HFFc6 (cell line): ENCODE data around the gene RAB11B. TPM values are rescaled to one million over a fixed set of nuclear protein-coding genes. Genes with fewer than 3 reads are reported as not detected.
A peak's percentile ranks its signal among the peaks of the same experiment; 100 is the strongest.

Experiments used
- DNase-seq: peaks from one replicate; pipeline ENCODE4 v3.0.0-alpha.2; 2018
- H3K27ac Mint-ChIP-seq: 2 replicates; pipeline ENCODE4 v1.8.0; 2020; ENCODE audit warnings: mild to moderate bottlenecking, mixed read lengths
- H3K27me3 Mint-ChIP-seq: 2 replicates; pipeline ENCODE4 v1.8.0; 2021; ENCODE audit warnings: mild to moderate bottlenecking, moderate library complexity, mixed read lengths; ENCODE audit not compliant: insufficient read depth
- H3K36me3 Mint-ChIP-seq: 2 replicates; pipeline ENCODE4 v1.8.0; 2021; ENCODE audit warnings: low read depth, mixed read lengths
- H3K4me1 Mint-ChIP-seq: 2 replicates; pipeline ENCODE4 v1.8.0; 2020; ENCODE audit warnings: low read depth, mixed read lengths
- H3K4me3 Mint-ChIP-seq: 2 replicates; pipeline ENCODE4 v1.8.0; 2020; ENCODE audit warnings: mild to moderate bottlenecking, moderate library complexity, mixed read lengths
- H3K9me3 Mint-ChIP-seq: 2 replicates; pipeline ENCODE4 v1.8.0; 2020; ENCODE audit warnings: mild to moderate bottlenecking, mixed read lengths
- total RNA-seq, 6 experiments: library from RNA; stranded (reverse); fragmentation: NEBNext Ultra II Directional; extraction: Animal tissue kit (Norgen Biotek cat#: 25700); gene quantifications; 2 replicates in 1 of 6; 3 replicates in 5 of 6; pipeline ENCODE4 v1.2.3, GENCODE V29; 2021
- TF ChIP-seq, protein P1 (sequence below): fragments of 200-600 bp; sonication (generic); IDR thresholded peaks from 2 replicates; pipeline ENCODE4 v1.5.0; 2021; ENCODE audit warnings: antibody characterized with exemption, mild to moderate bottlenecking

Gene RAB11B
- total RNA-seq, 6 experiments from 2014 or later = 82.5 to 107 (median 92.4) TPM

DNA sequence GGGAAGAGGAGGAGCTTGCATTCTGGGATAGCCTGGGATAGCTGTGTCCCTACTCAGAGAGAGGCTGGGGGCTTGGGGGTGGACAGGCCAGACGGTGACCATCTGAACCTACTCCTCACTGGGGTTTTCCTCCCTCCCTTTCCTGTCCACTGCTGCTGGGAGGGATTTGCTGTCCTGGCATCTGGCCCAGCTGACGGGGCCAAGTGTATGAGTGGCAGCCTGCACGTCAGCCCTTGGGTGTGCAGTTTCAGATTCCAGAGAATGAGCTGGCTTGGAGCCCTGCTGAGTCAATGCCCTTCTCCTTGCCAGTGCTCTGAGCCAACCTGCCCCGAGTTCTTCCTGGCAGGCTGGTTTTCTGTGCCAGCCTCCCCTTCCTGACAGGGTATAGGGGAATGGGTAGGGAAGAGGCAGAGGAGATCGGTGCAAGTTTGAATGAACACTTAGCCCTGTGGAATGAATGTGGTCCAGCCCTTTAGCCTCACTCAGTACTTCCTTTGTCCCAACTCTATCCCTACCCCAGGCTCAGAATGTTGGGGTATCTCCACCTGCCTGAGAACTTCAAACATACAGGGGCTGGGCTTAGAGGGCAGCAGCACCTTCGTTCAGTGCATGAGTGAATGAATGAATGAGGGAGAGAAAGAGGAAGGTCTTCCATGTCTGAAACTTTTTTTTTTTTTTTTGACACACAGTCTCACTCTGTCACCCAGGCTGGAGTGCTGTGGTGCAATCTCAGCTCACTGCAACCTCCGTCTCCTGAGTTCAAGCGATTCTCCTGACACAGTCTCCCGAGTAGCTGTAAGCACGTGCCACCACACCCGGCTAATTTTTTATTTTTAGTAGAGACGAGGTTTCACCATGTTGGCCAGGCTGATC, 28.0 kb upstream of the RAB11B start:
- Mint-ChIP-seq H3K27ac (peak overlapping the region; percentile 77), H3K9me3 (no peaks in the 10 kb centered on the region), H3K36me3 (no peaks in the 10 kb centered on the region), H3K4me1 (peaks cover 32% of the 10 kb centered on the region), H3K27me3 (peaks cover 2% of the 10 kb centered on the region), H3K4me3 (peak overlapping the region; percentile 69)
- peak; percentile 98 for DNase-seq
- TF ChIP-seq, protein P1, sequence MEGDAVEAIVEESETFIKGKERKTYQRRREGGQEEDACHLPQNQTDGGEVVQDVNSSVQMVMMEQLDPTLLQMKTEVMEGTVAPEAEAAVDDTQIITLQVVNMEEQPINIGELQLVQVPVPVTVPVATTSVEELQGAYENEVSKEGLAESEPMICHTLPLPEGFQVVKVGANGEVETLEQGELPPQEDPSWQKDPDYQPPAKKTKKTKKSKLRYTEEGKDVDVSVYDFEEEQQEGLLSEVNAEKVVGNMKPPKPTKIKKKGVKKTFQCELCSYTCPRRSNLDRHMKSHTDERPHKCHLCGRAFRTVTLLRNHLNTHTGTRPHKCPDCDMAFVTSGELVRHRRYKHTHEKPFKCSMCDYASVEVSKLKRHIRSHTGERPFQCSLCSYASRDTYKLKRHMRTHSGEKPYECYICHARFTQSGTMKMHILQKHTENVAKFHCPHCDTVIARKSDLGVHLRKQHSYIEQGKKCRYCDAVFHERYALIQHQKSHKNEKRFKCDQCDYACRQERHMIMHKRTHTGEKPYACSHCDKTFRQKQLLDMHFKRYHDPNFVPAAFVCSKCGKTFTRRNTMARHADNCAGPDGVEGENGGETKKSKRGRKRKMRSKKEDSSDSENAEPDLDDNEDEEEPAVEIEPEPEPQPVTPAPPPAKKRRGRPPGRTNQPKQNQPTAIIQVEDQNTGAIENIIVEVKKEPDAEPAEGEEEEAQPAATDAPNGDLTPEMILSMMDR = no peak

DNA sequence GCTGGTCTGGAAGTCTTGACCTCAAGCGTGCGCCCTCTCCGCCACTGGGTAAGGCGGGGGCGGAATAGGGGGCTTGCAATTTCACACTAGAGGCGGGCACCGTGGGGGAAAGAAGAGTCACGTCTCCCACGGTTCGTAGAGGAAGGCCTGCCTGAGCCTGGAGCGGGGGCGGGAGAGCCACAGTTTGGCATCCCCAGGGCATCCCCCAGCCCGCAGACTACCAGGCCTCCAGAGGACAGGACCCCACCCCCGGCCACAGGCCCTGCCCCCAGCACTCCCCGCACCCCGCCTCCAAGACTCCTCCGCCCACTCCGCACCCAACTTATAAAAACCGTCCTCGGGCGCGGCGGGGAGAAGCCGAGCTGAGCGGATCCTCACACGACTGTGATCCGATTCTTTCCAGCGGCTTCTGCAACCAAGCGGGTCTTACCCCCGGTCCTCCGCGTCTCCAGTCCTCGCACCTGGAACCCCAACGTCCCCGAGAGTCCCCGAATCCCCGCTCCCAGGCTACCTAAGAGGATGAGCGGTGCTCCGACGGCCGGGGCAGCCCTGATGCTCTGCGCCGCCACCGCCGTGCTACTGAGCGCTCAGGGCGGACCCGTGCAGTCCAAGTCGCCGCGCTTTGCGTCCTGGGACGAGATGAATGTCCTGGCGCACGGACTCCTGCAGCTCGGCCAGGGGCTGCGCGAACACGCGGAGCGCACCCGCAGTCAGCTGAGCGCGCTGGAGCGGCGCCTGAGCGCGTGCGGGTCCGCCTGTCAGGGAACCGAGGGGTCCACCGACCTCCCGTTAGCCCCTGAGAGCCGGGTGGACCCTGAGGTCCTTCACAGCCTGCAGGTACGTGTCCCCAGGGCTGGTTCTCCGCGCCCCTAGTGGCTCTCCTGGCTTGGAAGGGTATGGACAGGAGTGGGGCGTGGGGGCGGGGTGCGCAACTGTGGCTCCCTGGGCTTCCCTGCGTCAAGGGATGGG, 26.1 kb upstream of the RAB11B start, which contains the start of gene ANGPTL4:
Gene ANGPTL4, plus strand, starts transcription at position 353 of the 969 bp plus-strand sequence. Its CDS starts 167 bp downstream, at position 520.
- Mint-ChIP-seq H3K27me3 (peaks cover 2% of the 10 kb centered on the region), H3K27ac (peak within 1 kb of the TSS; percentile 89), H3K4me1 (peaks cover 46% of the 10 kb centered on the region), H3K9me3 (no peaks in the 10 kb centered on the region), H3K36me3 (no peaks in the 10 kb centered on the region), H3K4me3 (peak within 1 kb of the TSS; percentile 88)
- TF ChIP-seq, protein P1 = peak; percentile 59
- peak; percentile 59 for DNase-seq

DNA sequence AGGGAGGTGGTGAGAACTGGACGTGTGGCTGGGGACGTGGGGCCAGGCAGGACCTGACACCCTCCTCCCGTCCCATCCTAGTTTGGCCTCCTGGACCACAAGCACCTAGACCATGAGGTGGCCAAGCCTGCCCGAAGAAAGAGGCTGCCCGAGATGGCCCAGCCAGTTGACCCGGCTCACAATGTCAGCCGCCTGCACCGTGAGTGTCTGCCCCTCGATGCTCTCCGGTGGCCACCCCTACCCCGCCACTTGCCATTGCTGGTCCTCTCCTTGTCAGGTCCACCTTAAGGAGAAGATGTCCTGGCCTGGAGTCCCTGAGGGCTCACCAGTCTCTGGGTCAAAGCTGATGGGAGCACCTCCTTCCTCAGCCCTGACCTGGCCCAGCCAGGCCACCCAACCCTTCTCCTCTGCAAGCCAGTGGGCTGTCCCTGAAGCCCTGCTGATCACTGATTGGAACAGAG, 24.0 kb upstream of the RAB11B start:
- Mint-ChIP-seq H3K9me3 (no peaks in the 10 kb centered on the region), H3K27me3 (peaks cover 2% of the 10 kb centered on the region), H3K36me3 (no peaks in the 10 kb centered on the region), H3K4me3 (no peak overlapping the region), H3K27ac (no peak overlapping the region), H3K4me1 (peaks cover 46% of the 10 kb centered on the region)
- no peak for DNase-seq
- TF ChIP-seq, protein P1 = no peak

DNA sequence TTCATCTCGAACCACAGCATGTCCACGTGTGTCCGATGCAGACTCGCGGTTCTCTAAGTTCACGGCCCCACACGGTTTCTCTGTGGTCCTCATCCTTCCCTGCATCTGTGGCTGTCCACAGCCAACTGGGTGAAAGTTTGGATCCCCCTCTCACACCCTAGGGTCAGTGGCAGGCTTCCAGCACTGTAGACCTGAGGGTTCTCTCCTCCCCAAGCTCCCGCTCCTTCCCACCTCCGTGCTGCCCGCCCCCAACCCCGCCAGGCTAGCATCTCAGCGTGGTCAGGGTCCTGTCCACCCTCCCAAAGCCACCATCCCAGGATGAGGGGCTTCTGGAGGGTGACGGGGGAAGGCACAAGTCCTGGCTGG, 23.2 kb upstream of the RAB11B start:
- no peaks in the 10 kb centered on the region for H3K9me3 Mint-ChIP-seq
- no peak overlapping the region for H3K27ac Mint-ChIP-seq
- no peaks in the 10 kb centered on the region; the same call in 1 of the 2 replicates for H3K27me3 Mint-ChIP-seq
- no peaks in the 10 kb centered on the region for H3K36me3 Mint-ChIP-seq
- H3K4me3 Mint-ChIP-seq = peak overlapping the region; percentile 64
- peaks cover 41% of the 10 kb centered on the region for H3K4me1 Mint-ChIP-seq
- TF ChIP-seq, protein P1 = no peak
- no peak for DNase-seq

DNA sequence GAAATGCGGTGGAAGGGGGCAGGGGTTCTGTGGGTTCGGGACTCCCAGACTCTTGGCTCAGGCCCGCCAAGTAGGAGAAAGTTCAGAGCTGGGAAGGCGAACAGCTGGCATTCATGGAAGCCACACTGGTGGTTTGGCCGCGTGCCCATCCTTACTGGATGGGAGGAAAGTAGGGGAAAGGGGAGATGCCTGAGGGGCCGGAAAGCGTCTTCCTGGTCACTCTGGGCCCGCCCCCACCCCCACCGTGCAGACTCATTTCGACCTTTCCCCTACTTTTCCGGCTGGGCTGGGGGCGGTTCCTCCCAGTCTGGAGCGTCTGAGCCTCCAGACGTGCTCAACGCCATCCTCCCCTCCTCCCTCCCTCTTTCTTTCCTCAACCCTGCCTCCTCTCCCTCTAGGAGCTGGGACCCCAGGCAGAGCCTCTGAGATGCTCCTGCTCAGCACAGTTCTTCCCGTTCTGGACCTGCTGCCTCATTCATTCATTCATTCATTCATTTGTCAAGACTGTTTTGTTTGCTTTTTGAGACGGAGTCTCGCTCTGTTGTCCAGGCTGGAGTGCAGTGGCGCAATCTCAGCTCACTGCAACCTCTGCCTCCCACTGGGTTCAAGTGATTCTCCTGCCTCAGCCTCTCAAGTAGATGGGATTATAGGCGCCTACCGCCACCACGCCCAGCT, 22.7 kb upstream of the RAB11B start:
- H3K9me3 Mint-ChIP-seq = no peaks in the 10 kb centered on the region

More for the DNA sequence above, 22.7 kb upstream of the RAB11B start:
- no peaks in the 10 kb centered on the region; the same call in 1 of the 2 replicates for H3K27me3 Mint-ChIP-seq
- peak overlapping the region; percentile 64 for H3K4me3 Mint-ChIP-seq
- peaks cover 35% of the 10 kb centered on the region for H3K4me1 Mint-ChIP-seq
- no peak overlapping the region for H3K27ac Mint-ChIP-seq
- TF ChIP-seq, protein P1 = no peak
- no peaks in the 10 kb centered on the region for H3K36me3 Mint-ChIP-seq
- DNase-seq = peak; percentile 93
